Measurements from ENCODE around the gene PLEKHG7. TPM values are rescaled to one million over a fixed set of nuclear protein-coding genes. Genes with fewer than 3 reads are reported as not detected.
"Not testable (repeated sequence)": the region's sequence is repeated elsewhere in the genome, so short reads cannot be mapped to it uniquely, and the experiment has no call there.

Gene PLEKHG7, protein sequence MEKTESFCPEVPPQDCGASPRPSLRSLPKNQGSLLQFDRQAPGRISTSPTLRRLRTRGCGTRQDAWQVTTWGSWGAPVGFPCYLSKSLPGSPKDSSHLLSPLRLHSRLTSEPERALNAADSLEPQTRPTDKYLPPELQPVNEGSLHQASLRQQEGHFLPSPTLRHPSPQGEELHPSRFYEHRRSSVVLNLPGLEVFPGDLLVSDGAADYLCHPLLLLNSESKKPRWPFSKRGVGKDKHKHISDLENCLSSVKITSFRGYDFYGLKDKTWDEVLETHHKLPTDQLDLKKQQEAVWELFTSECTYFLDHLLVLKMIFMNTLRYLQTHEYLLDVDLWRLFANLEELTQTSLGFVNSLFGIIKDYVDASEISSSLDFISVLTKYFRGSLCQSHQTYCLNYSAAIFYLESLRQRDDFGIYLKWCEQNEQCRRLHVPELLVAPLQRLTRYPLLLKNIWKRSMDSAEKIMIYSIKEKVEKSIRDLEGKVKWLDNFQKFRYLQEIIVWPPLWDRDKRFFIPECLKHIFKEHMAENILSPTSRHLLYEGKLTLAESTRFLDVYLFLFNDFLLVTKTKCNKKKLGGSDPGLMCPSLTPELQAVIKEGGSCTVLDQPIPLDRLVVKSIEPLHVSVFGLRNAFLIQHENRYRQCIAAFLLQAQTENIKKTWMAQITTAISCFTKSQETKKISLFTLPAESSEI
- total RNA-seq = 1 to 10 TPM in 1 of 2 donors, under 1 TPM in 1; 0.33 to 1.6 TPM

DNA sequence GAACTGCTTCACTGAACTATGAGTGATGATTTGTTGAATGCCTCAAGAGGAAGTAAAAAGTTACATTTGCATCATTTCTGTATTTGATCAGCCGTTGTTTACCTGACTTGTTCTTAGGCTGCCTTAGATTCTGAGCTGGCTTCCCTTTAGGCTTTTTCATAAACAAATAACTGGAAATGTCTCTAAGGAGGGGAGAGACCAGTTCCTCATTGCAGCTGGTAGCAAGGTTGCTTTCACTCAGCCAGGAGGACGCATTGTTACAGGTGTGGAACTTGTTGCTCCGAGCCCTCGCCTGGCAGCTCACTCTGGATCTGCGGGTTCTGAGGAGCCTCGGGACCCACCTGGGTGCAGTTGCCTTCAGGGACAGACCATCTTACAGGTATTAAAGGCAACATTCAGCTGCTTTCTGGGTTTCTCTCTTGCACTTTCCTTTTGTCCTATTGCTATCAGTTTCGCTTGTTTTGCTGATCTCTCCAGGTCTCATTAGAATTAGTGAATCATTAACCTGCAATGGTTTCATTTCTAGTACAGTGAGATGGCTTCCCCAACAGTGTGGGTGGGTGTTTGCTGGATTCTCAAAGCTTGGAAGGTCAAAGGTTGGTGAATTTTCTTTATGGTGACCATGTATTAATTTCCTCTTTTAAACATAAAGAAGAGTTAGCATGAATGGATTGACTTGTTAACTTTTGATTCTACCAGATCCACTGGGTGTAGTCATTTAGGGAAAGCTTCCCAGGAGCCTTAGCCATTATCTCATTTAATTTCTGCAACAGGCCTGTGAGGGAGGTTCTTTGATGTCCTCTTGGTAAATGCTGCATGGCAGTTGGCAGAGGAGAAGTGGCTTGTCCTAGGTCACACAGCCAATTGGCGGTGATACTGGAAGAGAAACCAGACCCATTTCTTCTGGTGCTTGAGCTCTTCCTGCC lies at the start of gene PLEKHG7:
PLEKHG7 (plus strand) TSS at position 236 of the 926 bp plus-strand sequence. CDS start 3,643 bp downstream, outside the sequence.
- Histone ChIP-seq H3K4me3 (peak within 1 kb of the TSS in 1 of 2 donors; percentile 25), H3K36me3 (replicated peaks in 1 of 2; ENCODE audit: insufficient read depth in 1 of 2, low read depth in 2 of 2) (no peaks in the 10 kb centered on the region), H3K27ac (peak within 1 kb of the TSS; percentile 78 to 90 (median 88)), H3K27me3 (no peaks in the 10 kb centered on the region), H3K4me1 (peaks cover 11% of the 10 kb centered on the region), H3K9me3 (no peaks in the 10 kb centered on the region)
- WGBS, 2 donors = 40 to 46% methylated on average over 8 of the region's 8 CpGs
- peak in 1 of 3 donors; percentile 47 for TF ChIP-seq POLR2A (IDR thresholded peaks at IDR 0.05)
- TF ChIP-seq, protein P1, sequence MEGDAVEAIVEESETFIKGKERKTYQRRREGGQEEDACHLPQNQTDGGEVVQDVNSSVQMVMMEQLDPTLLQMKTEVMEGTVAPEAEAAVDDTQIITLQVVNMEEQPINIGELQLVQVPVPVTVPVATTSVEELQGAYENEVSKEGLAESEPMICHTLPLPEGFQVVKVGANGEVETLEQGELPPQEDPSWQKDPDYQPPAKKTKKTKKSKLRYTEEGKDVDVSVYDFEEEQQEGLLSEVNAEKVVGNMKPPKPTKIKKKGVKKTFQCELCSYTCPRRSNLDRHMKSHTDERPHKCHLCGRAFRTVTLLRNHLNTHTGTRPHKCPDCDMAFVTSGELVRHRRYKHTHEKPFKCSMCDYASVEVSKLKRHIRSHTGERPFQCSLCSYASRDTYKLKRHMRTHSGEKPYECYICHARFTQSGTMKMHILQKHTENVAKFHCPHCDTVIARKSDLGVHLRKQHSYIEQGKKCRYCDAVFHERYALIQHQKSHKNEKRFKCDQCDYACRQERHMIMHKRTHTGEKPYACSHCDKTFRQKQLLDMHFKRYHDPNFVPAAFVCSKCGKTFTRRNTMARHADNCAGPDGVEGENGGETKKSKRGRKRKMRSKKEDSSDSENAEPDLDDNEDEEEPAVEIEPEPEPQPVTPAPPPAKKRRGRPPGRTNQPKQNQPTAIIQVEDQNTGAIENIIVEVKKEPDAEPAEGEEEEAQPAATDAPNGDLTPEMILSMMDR (IDR thresholded peaks at IDR 0.05) = no peak
- intact Hi-C loops (cut with DNase I) = no loop called here
- DNase-seq (peak; percentile 38 to 66 (median 51)), ATAC-seq (peak; percentile 93)

DNA sequence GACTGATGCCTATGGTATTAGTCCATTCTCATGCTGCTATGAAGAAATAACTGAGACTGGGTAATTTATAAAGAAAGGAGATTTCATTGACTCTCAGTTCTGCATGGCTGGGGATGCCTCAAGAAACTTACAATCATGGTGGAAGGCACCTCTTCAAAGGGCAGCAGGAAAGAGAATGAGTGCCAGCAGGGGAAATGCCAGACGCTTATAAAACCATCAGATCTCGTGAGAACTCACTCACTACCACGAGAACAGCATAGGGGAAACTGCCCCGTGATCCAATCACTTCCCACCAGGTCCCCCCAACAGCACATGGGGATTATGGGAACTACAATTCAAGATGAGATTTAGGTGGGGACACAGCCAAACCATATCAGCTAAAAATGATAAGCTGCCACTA lies 48.5 kb upstream of the PLEKHG7 start:
- not testable (repeated sequence) for H3K27me3 ChIP-seq; H3K9me3 ChIP-seq; H3K27ac ChIP-seq; DNase-seq; H3K4me3 ChIP-seq; H3K4me1 ChIP-seq; H3K36me3 ChIP-seq (replicated peaks in 1 of 2; ENCODE audit: insufficient read depth in 1 of 2, low read depth in 2 of 2); ATAC-seq
- intact Hi-C loops (cut with DNase I) = loop anchor here (10.0 kb wide), 1 partner anchor 1279 kb away; no protein-coding TSS in a partner anchor
- WGBS, 2 donors = 80 to 83% methylated on average over 4 of the region's 4 CpGs

DNA sequence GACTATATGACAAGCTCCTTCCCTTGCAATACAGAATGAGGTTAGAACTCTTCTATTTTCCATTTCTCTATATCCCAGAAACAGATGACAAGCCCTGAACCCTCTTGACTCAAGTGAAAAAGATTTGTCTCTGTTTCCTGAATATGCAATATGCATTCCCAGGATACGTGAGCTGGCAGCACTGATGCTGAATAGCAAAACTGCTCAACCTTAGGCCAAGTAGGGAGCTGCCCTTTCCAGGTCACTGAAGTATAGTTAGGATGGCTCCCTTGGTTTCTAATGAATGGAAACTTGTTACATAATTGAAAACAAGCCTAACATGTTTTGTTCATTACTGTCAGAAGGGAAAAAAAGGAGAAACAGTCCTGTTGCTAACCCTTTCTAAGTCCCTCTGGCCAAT lies 47.9 kb upstream of the PLEKHG7 start:
- no peaks in the 10 kb centered on the region for H3K27me3 ChIP-seq
- intact Hi-C loops (cut with DNase I) = loop anchor here (10.0 kb wide), 1 partner anchor 1280 kb away; no protein-coding TSS in a partner anchor
- H3K36me3 ChIP-seq (replicated peaks in 1 of 2; ENCODE audit: insufficient read depth in 1 of 2, low read depth in 2 of 2) = no peaks in the 10 kb centered on the region
- H3K27ac ChIP-seq = no peak overlapping the region
- no peaks in the 10 kb centered on the region for H3K9me3 ChIP-seq
- 63 to 93% methylated on average over 1 of the region's 1 CpG for WGBS, 2 donors
- no peak overlapping the region for H3K4me3 ChIP-seq
- H3K4me1 ChIP-seq = no peaks in the 10 kb centered on the region
- TF ChIP-seq, protein P1 (IDR thresholded peaks at IDR 0.05) = no peak
- DNase-seq (peak in 1 of 4 donors; percentile 2), ATAC-seq (no peak)

DNA sequence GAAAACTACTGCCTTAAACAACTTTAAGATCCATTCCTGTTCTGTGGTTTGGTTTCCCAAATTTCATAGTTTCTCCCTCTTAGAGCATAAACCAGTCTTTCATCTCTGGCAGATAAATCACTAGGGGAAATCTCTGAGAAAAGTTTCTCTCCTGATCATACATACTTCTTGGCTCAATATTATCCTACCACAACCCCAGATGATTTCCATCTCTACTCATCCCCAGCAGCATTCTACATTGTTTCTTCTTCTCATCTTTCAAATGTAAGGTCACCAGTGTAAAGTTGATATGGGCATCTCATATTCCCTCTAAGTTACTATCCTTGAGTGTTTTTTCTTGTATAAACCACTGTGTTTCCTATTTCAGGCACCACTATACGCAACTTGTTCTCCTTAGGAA lies 45.9 kb upstream of the PLEKHG7 start:
- no peaks in the 10 kb centered on the region for H3K36me3 ChIP-seq (replicated peaks in 1 of 2; ENCODE audit: insufficient read depth in 1 of 2, low read depth in 2 of 2)
- WGBS, 2 donors = 85 to 91% methylated on average over 1 of the region's 1 CpG
- no peak for ATAC-seq
- H3K9me3 ChIP-seq = no peaks in the 10 kb centered on the region
- H3K4me3 ChIP-seq = no peak overlapping the region
- no peak overlapping the region for H3K27ac ChIP-seq
- TF ChIP-seq, protein P1 (IDR thresholded peaks at IDR 0.05) = no peak
- TF ChIP-seq POLR2A (IDR thresholded peaks at IDR 0.05) = no peak
- H3K27me3 ChIP-seq = no peaks in the 10 kb centered on the region
- no peaks in the 10 kb centered on the region for H3K4me1 ChIP-seq
- no peak for DNase-seq
- intact Hi-C loops (cut with DNase I) = loop anchor here (10.0 kb wide), 1 partner anchor 1282 kb away; no protein-coding TSS in a partner anchor

All from body of pancreas (tissue), 4 donors.